Omental fat pad (tissue), 4 donors: ENCODE measurements around the gene TIMM44. TPM values are rescaled to one million over a fixed set of nuclear protein-coding genes. Genes with fewer than 3 reads are reported as not detected.

Experiments used
- ATAC-seq: fragments of 150-250 bp; one replicate; pipeline ENCODE4 v1.9.1; 2016; ENCODE audit warnings: mild to moderate bottlenecking, moderate library complexity; ENCODE audit not compliant: low FRiP score
- DNase-seq: peaks from one replicate; pipeline ENCODE4 v3.0.0-alpha.2; 2019; ENCODE audit warnings: low spot score
- CTCF ChIP-seq, 3 donors: fragments of 450-650 bp; IDR thresholded peaks; one replicate each; pipeline ENCODE4 v1.5.1; 2016 to 2017; ENCODE audit warnings: antibody characterized with exemption in 3 of 3, mild to moderate bottlenecking in 3 of 3, moderate library complexity in 2 of 3
- total RNA-seq, 4 donors: library from RNA; depleted of rRNA; stranded (reverse); fragments of >200 nt; gene quantifications; one replicate each; pipeline ENCODE4 v1.1.0, GENCODE V29; 2016

The TIMM44 gene
- total RNA-seq, 4 donors from 2014 or later, result 44.3 to 53.3 (median 47.6) TPM

GRCh38 chr19:7887408-7888144 lies 55.9 kb downstream of the TIMM44 start:
- no peak for DNase-seq
- no peak for TF ChIP-seq CTCF (IDR thresholded peaks at IDR 0.05)
- no peak for ATAC-seq

- ATAC-seq, result no peak
These were observed 57.6 kb downstream of the TIMM44 start for GRCh38 chr19:7885818-7886217.

GRCh38 chr19:7883796-7884570 lies 59.5 kb downstream of the TIMM44 start:
- ATAC-seq, result no peak
- no peak for DNase-seq

More at GRCh38 chr19:7885818-7886217, 57.6 kb downstream of the TIMM44 start:
- no peak for TF ChIP-seq CTCF (IDR thresholded peaks at IDR 0.05)
- no peak for DNase-seq

GRCh38 chr19:7883105-7883504 lies 60.4 kb downstream of the TIMM44 start:
- no peak for TF ChIP-seq CTCF (IDR thresholded peaks at IDR 0.05)
- DNase-seq, result no peak
- ATAC-seq, result no peak

More at GRCh38 chr19:7883796-7884570, 59.5 kb downstream of the TIMM44 start:
- no peak for TF ChIP-seq CTCF (IDR thresholded peaks at IDR 0.05)

GRCh38 chr19:7881910-7882309 lies 61.6 kb downstream of the TIMM44 start:
- ATAC-seq (no peak), DNase-seq (no peak)
- no peak for TF ChIP-seq CTCF (IDR thresholded peaks at IDR 0.05)

- no peak for DNase-seq
- TF ChIP-seq CTCF (IDR thresholded peaks at IDR 0.05), result no peak
- ATAC-seq, result no peak
These were observed 63.6 kb downstream of the TIMM44 start for GRCh38 chr19:7879836-7880235.
